Thoracic aorta endothelial cell (primary cell): Measurements from ENCODE around the gene DPYSL4. TPM values are rescaled to one million over a fixed set of nuclear protein-coding genes. Genes with fewer than 3 reads are reported as not detected.

Experiments used
- total RNA-seq: library from RNA; depleted of rRNA; stranded (reverse); fragments of >200 nt; gene quantifications from 2 replicates; pipeline ENCODE4 v1.2.3, GENCODE V29; 2012

Gene DPYSL4
- total RNA-seq: 11.4 and 12.0 TPM in 2 replicates

GRCh38 chr10:132186488-132187429 lies at the start of gene DPYSL4:
TSS of gene DPYSL4 (plus strand) at chr10:132186948. CDS start at chr10:132187064, 116 bp downstream.

Other genes starting within 250 kb of the DPYSL4 start
- 132 and 138 TPM in 2 replicates for gene BNIP3, start 205.0 kb upstream of the DPYSL4 start, total RNA-seq
- under 0.01 TPM in 2 replicates for gene JAKMIP3, start 121.0 kb upstream of the DPYSL4 start, total RNA-seq
- gene STK32C, start 121.0 kb downstream of the DPYSL4 start, total RNA-seq: 4.7 and 7.6 TPM in 2 replicates
- gene LRRC27, start 145.2 kb downstream of the DPYSL4 start, total RNA-seq: 6.1 and 7.7 TPM in 2 replicates
- 7.7 and 12.4 TPM in 2 replicates for gene PWWP2B, start 210.3 kb downstream of the DPYSL4 start, total RNA-seq